Brain microvascular endothelial cell (primary cell): ENCODE data around the gene RPL36A.

Experiments
- DNase-seq: peaks from one replicate; pipeline ENCODE4 v3.0.0-alpha.2; 2020
- H3K27ac ChIP-seq: fragments of 250-450 bp; sonication (Bioruptor Pico); 2 replicates; pipeline ENCODE4 v1.5.1; 2020; ENCODE audit warnings: mild to moderate bottlenecking, moderate library complexity
- H3K27me3 ChIP-seq: fragments of 250-450 bp; sonication (Bioruptor Pico); replicated peaks from 2 replicates; pipeline ENCODE4 v1.5.1; 2020; ENCODE audit warnings: mild to moderate bottlenecking
- H3K36me3 ChIP-seq: fragments of 250-450 bp; sonication (Bioruptor Pico); replicated peaks from 2 replicates; pipeline ENCODE4 v1.5.1; 2020; ENCODE audit warnings: mild to moderate bottlenecking
- H3K4me3 ChIP-seq: 2 replicates; pipeline ENCODE4 v1.5.1; 2011; ENCODE audit warnings: low read depth, mild to moderate bottlenecking, control low read depth, low read length, moderate library complexity
- CTCF ChIP-seq: IDR thresholded peaks from 2 replicates; pipeline ENCODE4 v1.5.1; 2011; ENCODE audit warnings: low read depth, mild to moderate bottlenecking, moderate library complexity, low read length, control low read depth, inconsistent platforms; ENCODE audit errors: missing control alignments
- in situ Hi-C: cut with HindIII; loops from 2 replicates; pipeline ENCODE4 v1.10.0; 2017; ENCODE audit warnings: low sequenced_read_pairs, low pct_ligation_motif_present

RPL36A gene

GRCh38 chrX:101359966-101360365, 30.8 kb upstream of the RPL36A start:
- Histone ChIP-seq H3K36me3 (no peaks in the 10 kb centered on the region), H3K27ac (no peak overlapping the region), H3K27me3 (no peaks in the 10 kb centered on the region), H3K4me3 (no peak overlapping the region)
- in situ Hi-C loops = no loop called here
- no peak for TF ChIP-seq CTCF
- DNase-seq = no peak

- in situ Hi-C loops = no loop called here
- Histone ChIP-seq H3K27me3 (no peaks in the 10 kb centered on the region), H3K36me3 (no peaks in the 10 kb centered on the region), H3K4me3 (no peak overlapping the region), H3K27ac (no peak overlapping the region)
- DNase-seq = no peak
- TF ChIP-seq CTCF = no peak
These were observed 30.4 kb upstream of the RPL36A start for GRCh38 chrX:101360390-101360789.

DNA sequence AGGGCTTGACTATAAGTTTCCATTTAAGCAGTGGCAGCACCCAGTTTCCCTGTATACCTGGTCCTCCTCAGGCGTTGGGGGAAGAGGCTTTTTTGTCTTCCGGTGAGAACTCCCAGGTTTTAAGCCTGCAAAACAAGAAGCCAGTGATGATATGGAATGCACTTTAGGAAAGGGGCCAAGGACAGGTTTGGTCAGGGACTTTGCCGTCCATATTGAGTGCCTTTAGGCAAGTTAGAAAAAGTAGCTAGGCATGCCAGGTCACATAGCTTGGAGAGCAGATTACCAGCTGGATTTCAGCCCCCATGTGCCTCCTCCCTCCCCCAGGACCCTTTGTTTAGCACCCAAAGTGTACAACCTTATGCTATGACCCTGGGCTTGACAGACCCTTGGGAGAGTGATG, 28.7 kb upstream of the RPL36A start:
- no peaks in the 10 kb centered on the region for H3K36me3 ChIP-seq
- DNase-seq = no peak
- H3K27me3 ChIP-seq = no peaks in the 10 kb centered on the region
- in situ Hi-C loops = no loop called here
- no peak overlapping the region for H3K4me3 ChIP-seq
- no peak overlapping the region for H3K27ac ChIP-seq
- TF ChIP-seq CTCF = no peak

DNA sequence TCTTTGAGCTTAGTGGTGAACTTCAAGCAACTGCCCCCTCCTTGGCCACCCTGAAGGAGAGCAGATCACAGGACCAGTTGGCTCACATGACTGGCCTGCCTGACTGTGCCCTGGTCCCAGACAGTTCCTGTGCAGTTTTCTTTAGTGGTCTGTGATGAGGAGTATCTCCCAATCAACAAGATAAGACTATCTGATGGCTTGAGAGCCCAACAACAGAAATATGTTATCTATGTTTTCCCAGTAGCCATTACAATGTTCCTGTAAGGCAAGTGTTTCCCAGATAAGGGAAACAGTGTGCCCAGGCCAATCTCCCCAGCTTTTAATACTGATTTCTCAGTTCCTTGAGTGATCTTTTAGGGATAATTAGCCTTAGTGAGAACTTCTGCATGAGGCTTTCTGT, 28.1 kb upstream of the RPL36A start:
- in situ Hi-C loops = no loop called here
- no peak for TF ChIP-seq CTCF
- Histone ChIP-seq H3K36me3 (no peaks in the 10 kb centered on the region), H3K27me3 (no peaks in the 10 kb centered on the region), H3K27ac (no peak overlapping the region), H3K4me3 (no peak overlapping the region)
- no peak for DNase-seq

- H3K27ac ChIP-seq = no peak overlapping the region
- in situ Hi-C loops = no loop called here
- H3K4me3 ChIP-seq = no peak overlapping the region
- no peaks in the 10 kb centered on the region for H3K27me3 ChIP-seq
- no peaks in the 10 kb centered on the region for H3K36me3 ChIP-seq
- no peak for TF ChIP-seq CTCF
- no peak for DNase-seq
These were observed 25.5 kb upstream of the RPL36A start for GRCh38 chrX:101365301-101365795.

DNA sequence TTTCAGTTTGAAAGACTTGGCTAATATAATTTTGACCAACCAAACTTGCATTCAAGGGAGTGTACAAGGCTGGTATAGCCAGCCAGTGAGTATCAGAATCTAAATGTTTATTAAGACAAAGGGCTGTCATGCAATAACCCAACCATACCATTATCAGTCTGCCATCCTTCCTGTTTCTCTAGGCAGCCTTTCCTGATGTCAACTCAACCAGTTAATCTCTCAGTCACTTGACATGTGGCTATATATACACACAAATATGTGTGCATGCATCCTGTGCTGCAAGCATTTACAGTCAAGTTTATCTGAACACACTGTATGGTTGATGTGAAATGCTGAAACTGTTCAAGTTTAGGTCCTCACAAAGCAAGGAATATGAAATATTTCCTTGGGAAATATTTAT, 22.0 kb upstream of the RPL36A start:
- no peaks in the 10 kb centered on the region for H3K36me3 ChIP-seq
- in situ Hi-C loops = no loop called here
- no peak overlapping the region for H3K27ac ChIP-seq
- DNase-seq = no peak
- no peaks in the 10 kb centered on the region for H3K27me3 ChIP-seq
- no peak overlapping the region for H3K4me3 ChIP-seq
- TF ChIP-seq CTCF = no peak
